AG04450 (cell line): ENCODE measurements around the gene POLD3. TPM values are rescaled to one million over a fixed set of nuclear protein-coding genes. Genes with fewer than 3 reads are reported as not detected.

Source experiments
- CTCF ChIA-PET: fragments of 300-600, 350-600 bp; formaldehyde crosslinking; extraction: SDS; loops from one replicate; lab custom pipeline; 2022; ENCODE audit warnings: antibody characterized with exemption, inconsistent platforms; lab: Charles Lee
- POLR2A ChIA-PET: fragments of 350-600 bp; formaldehyde crosslinking; extraction: SDS; loops from one replicate; lab custom pipeline; 2021; ENCODE audit warnings: antibody characterized with exemption, inconsistent platforms; lab: Yijun Ruan, JAX
- DNase-seq: peaks from one replicate; pipeline ENCODE4 v3.0.0-alpha.2; 2011; ENCODE audit warnings: low read depth, low spot score
- H3K27ac ChIP-seq: one replicate; pipeline ENCODE4 v1.5.1; 2012; ENCODE audit warnings: low read depth, low read length, control low read depth
- H3K27me3 ChIP-seq: one replicate; pipeline ENCODE4 v1.6.0; 2012; ENCODE audit warnings: low read length; ENCODE audit not compliant: control insufficient read depth, insufficient read depth
- H3K4me3 ChIP-seq: 2 replicates; pipeline ENCODE4 v1.5.1; 2011; ENCODE audit warnings: mild to moderate bottlenecking, low read depth, low read length, control low read depth
- H3K9me3 ChIP-seq: 2 replicates; pipeline ENCODE4 v1.5.1; 2012; ENCODE audit warnings: low read length; ENCODE audit not compliant: control insufficient read depth, insufficient read depth
- CTCF ChIP-seq: IDR thresholded peaks from 2 replicates; pipeline ENCODE4 v1.5.1; 2011; ENCODE audit warnings: low read depth, low read length, control low read depth, inconsistent platforms
- polyA plus RNA-seq: library from polyadenylated mRNA; depleted of rRNA; stranded (reverse); fragments of >200 nt; gene quantifications from 2 replicates; pipeline ENCODE4 v1.2.3, GENCODE V29; 2011

Gene POLD3
- polyA plus RNA-seq, 1 experiment = 14.8 TPM

GRCh38 chr11:74681686-74682651 lies 89.6 kb downstream of the POLD3 start:
- CTCF ChIA-PET = interaction anchor here (1.2 to 8.4 kb wide), 2 partner anchors 19 to 70 kb away, joined by 3 to 61 read pairs; no protein-coding TSS in a partner anchor
- POLR2A ChIA-PET = interaction anchor here (0.6 kb wide), 1 partner anchor 50 kb away, joined by 3 read pairs; no protein-coding TSS in a partner anchor
- H3K4me3 ChIP-seq = no peak overlapping the region
- peaks cover 7% of the 10 kb centered on the region for H3K9me3 ChIP-seq
- H3K27ac ChIP-seq = peak overlapping the region; percentile 2
- no peak for DNase-seq
- no peak for TF ChIP-seq CTCF
- no peaks in the 10 kb centered on the region for H3K27me3 ChIP-seq

GRCh38 chr11:74682731-74683278 lies 90.4 kb downstream of the POLD3 start:
- Histone ChIP-seq H3K27me3 (no peaks in the 10 kb centered on the region), H3K27ac (no peak overlapping the region), H3K9me3 (peaks cover 7% of the 10 kb centered on the region), H3K4me3 (no peak overlapping the region)
- no peak for DNase-seq
- TF ChIP-seq CTCF = no peak
- ChIA-PET POLR2A (no interaction called here), CTCF (interaction anchor here (1.2 to 8.4 kb wide), 2 partner anchors 19 to 71 kb away, joined by 3 to 61 read pairs; no protein-coding TSS in a partner anchor)

GRCh38 chr11:74683279-74683871 lies 91.0 kb downstream of the POLD3 start:
- DNase-seq = no peak
- no peak overlapping the region for H3K4me3 ChIP-seq

GRCh38 chr11:74683941-74684481 lies 91.6 kb downstream of the POLD3 start:
- DNase-seq = no peak
- no peaks in the 10 kb centered on the region for H3K27me3 ChIP-seq
- CTCF ChIA-PET = interaction anchor here (0.9 to 8.4 kb wide), 3 partner anchors 11 to 72 kb away, joined by 3 to 61 read pairs (median 3); no protein-coding TSS in a partner anchor
- TF ChIP-seq CTCF = no peak
- H3K9me3 ChIP-seq = peaks cover 7% of the 10 kb centered on the region
- POLR2A ChIA-PET = no interaction called here
- H3K27ac ChIP-seq = no peak overlapping the region
- H3K4me3 ChIP-seq = no peak overlapping the region

More at GRCh38 chr11:74683279-74683871, 91.0 kb downstream of the POLD3 start:
- POLR2A ChIA-PET = no interaction called here
- Histone ChIP-seq H3K27ac (no peak overlapping the region), H3K9me3 (peaks cover 7% of the 10 kb centered on the region), H3K27me3 (no peaks in the 10 kb centered on the region)
- peak; percentile 47 for TF ChIP-seq CTCF
- CTCF ChIA-PET = interaction anchor here (0.5 to 8.4 kb wide), 2 partner anchors 18 to 83 kb away, joined by 4 to 61 read pairs; no protein-coding TSS in a partner anchor
